Hepatocyte (in vitro differentiated cells): Measurements from ENCODE around the gene SLC12A5. TPM values are rescaled to one million over a fixed set of nuclear protein-coding genes. Genes with fewer than 3 reads are reported as not detected.

Experiments used
- DNase-seq: peaks from one replicate; pipeline ENCODE4 v3.0.0-alpha.2; 2016; ENCODE audit warnings: low spot score
- H2AFZ ChIP-seq: fragments of 200-600 bp; sonication (generic); 2 replicates; pipeline ENCODE4 v1.6.0; 2016; ENCODE audit warnings: antibody characterized with exemption, mild to moderate bottlenecking
- H3K27ac ChIP-seq: fragments of 200-600 bp; sonication (generic); 2 replicates; pipeline ENCODE4 v1.5.1; 2016; ENCODE audit warnings: mild to moderate bottlenecking
- H3K27me3 ChIP-seq: fragments of 200-600 bp; sonication (generic); 2 replicates; pipeline ENCODE4 v1.6.1; 2016
- H3K36me3 ChIP-seq: fragments of 200-600 bp; sonication (generic); replicated peaks from 2 replicates; pipeline ENCODE4 v1.5.1; 2016; ENCODE audit warnings: low read depth; ENCODE audit not compliant: insufficient read depth
- H3K4me1 ChIP-seq: fragments of 200-600 bp; sonication (generic); 2 replicates; pipeline ENCODE4 v1.5.1; 2016; ENCODE audit warnings: mild to moderate bottlenecking, moderate library complexity; ENCODE audit not compliant: insufficient read depth
- H3K4me2 ChIP-seq: fragments of 200-600 bp; sonication (generic); 2 replicates; pipeline ENCODE4 v1.6.0; 2016
- H3K4me3 ChIP-seq: fragments of 200-600 bp; sonication (generic); 2 replicates; pipeline ENCODE4 v1.5.1; 2016; ENCODE audit warnings: mild to moderate bottlenecking
- H3K79me2 ChIP-seq: fragments of 200-600 bp; sonication (generic); 2 replicates; pipeline ENCODE4 v1.6.0; 2017; ENCODE audit warnings: mild to moderate bottlenecking
- H3K9me2 ChIP-seq: fragments of 200-600 bp; sonication (generic); replicated peaks from 2 replicates; pipeline ENCODE4 v1.6.0; 2017; ENCODE audit warnings: mild to moderate bottlenecking; ENCODE audit not compliant: insufficient read depth
- H3K9me3 ChIP-seq: fragments of 200-600 bp; sonication (generic); 2 replicates; pipeline ENCODE4 v1.5.1; 2016; ENCODE audit warnings: low read depth, mild to moderate bottlenecking
- H4K20me1 ChIP-seq: fragments of 200-600 bp; sonication (generic); 2 replicates; pipeline ENCODE4 v1.6.0; 2016; ENCODE audit warnings: mild to moderate bottlenecking; ENCODE audit not compliant: insufficient read depth, poor library complexity, severe bottlenecking
- CTCF ChIP-seq: fragments of 200-600 bp; sonication (generic); IDR thresholded peaks from 2 replicates; pipeline ENCODE4 v1.5.1; 2016; ENCODE audit warnings: antibody characterized with exemption, mild to moderate bottlenecking; ENCODE audit not compliant: poor library complexity
- EZH2 ChIP-seq: fragments of 200-600 bp; sonication (generic); IDR thresholded peaks from 2 replicates; pipeline ENCODE4 v1.6.1; 2016; ENCODE audit warnings: antibody characterized with exemption, mild to moderate bottlenecking, borderline replicate concordance
- EZH2phosphoT487 ChIP-seq: fragments of 200-600 bp; sonication (generic); IDR thresholded peaks from one replicate; pipeline ENCODE4 v1.6.1; 2018; ENCODE audit warnings: antibody characterized with exemption, mild to moderate bottlenecking, low read depth, moderate library complexity; ENCODE audit not compliant: unreplicated experiment, severe bottlenecking
- WGBS: methylation state at CpG from one replicate; pipeline ENCODE4 v1.1.6; 2016; ENCODE audit warnings: low lambda C conversion rate; ENCODE audit errors: missing lambda C conversion rate; 5-methylcytosine and 5-hydroxymethylcytosine counted together
- polyA plus RNA-seq: library from polyadenylated mRNA; unstranded; fragments of >200 nt; fragmentation: Nextera tagmentation; extraction: Ambion mirVana; gene quantifications from 2 replicates; pipeline ENCODE4 v1.2.1, GENCODE V29; 2016
- total RNA-seq: library from RNA; depleted of rRNA; stranded (reverse); fragments of >200 nt; gene quantifications from 2 replicates; pipeline ENCODE4 v1.2.3, GENCODE V29; 2014

The SLC12A5 gene
- total and polyA plus RNA-seq, 2 experiments from 2014 or later, result 0.57 to 3.1 TPM

DNA sequence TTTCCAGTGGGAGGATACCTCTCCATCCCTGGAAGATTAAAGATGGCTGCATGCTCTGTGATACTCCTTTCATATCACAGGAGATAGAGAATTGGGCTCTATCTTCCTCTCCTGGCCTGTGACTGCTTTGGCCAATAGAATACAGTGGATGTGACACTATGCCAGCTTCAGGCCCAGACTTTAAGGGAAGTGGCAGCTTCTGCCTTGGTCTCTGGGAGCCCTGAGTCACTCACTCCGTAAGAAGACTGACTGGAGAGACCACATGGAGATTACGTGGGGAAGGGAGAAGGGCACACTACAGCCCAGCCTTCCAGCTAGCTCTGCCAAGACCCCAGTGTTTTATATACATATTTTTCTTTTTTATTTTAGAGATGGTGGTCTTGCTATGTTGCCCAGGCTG lies 30.7 kb upstream of the SLC12A5 start:
- peaks cover 4% of the 10 kb centered on the region for H3K4me1 ChIP-seq
- no peak overlapping the region for H3K4me3 ChIP-seq
- 78% methylated on average over 2 of the region's 2 CpGs for WGBS
- H3K9me2 ChIP-seq, result no peaks in the 10 kb centered on the region
- H3K9me3 ChIP-seq, result no peaks in the 10 kb centered on the region
- DNase-seq, result no peak
- TF ChIP-seq EZH2phosphoT487 (no peak), CTCF (no peak), EZH2 (no peak)
- no peaks in the 10 kb centered on the region for H3K79me2 ChIP-seq
- no peaks in the 10 kb centered on the region for H3K36me3 ChIP-seq
- H3K4me2 ChIP-seq, result no peak overlapping the region
- no peaks in the 10 kb centered on the region for H4K20me1 ChIP-seq
- no peak overlapping the region for H2AFZ ChIP-seq
- no peak overlapping the region for H3K27ac ChIP-seq
- H3K27me3 ChIP-seq, result no peaks in the 10 kb centered on the region

DNA sequence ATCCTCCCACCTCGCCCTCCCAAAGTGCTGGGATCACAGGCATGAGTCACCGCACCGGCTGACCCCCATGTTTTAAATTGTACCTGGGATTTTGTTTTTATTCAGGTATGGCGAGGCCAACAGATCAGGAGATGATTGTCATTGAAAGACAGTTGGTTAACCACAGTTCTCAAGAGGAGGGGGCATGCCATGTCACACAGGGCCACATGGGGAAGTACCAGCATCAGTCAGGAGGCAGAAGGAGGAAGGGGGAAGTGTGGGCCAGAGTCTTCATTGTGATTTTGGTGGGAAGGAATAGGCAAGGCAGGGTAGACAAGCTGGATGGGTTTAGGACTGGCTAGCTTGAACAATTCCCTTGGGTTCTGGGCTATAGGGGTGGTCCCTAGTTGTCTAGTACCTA lies 30.3 kb upstream of the SLC12A5 start:
- no peak for DNase-seq
- H3K4me1 ChIP-seq, result peaks cover 2% of the 10 kb centered on the region
- H2AFZ ChIP-seq, result no peak overlapping the region
- 75% methylated on average over 4 of the region's 4 CpGs for WGBS
- H3K27me3 ChIP-seq, result peaks cover 3% of the 10 kb centered on the region
- TF ChIP-seq CTCF (no peak), EZH2phosphoT487 (no peak), EZH2 (no peak)
- H3K79me2 ChIP-seq, result no peaks in the 10 kb centered on the region
- no peaks in the 10 kb centered on the region for H3K9me2 ChIP-seq
- H3K36me3 ChIP-seq, result no peaks in the 10 kb centered on the region
- no peak overlapping the region for H3K4me2 ChIP-seq
- no peak overlapping the region for H3K27ac ChIP-seq
- H3K9me3 ChIP-seq, result no peaks in the 10 kb centered on the region
- no peak overlapping the region for H3K4me3 ChIP-seq
- no peaks in the 10 kb centered on the region for H4K20me1 ChIP-seq

GRCh38 chr20:45999557-46000261 lies 29.3 kb upstream of the SLC12A5 start:
- no peaks in the 10 kb centered on the region for H3K9me3 ChIP-seq
- no peak for DNase-seq
- WGBS, result 91% methylated on average over 4 of the region's 4 CpGs
- H4K20me1 ChIP-seq, result no peaks in the 10 kb centered on the region
- no peaks in the 10 kb centered on the region for H3K9me2 ChIP-seq
- no peak overlapping the region for H2AFZ ChIP-seq
- peaks cover 3% of the 10 kb centered on the region for H3K27me3 ChIP-seq
- H3K36me3 ChIP-seq, result no peaks in the 10 kb centered on the region
- H3K4me1 ChIP-seq, result no peaks in the 10 kb centered on the region
- H3K79me2 ChIP-seq, result no peaks in the 10 kb centered on the region
- H3K4me2 ChIP-seq, result no peak overlapping the region
- TF ChIP-seq EZH2phosphoT487 (no peak), EZH2 (no peak), CTCF (no peak)
- H3K27ac ChIP-seq, result no peak overlapping the region
- no peak overlapping the region for H3K4me3 ChIP-seq
